Thoracic aorta (tissue), 2 donors: ENCODE measurements around the gene RPTOR. TPM values are rescaled to one million over a fixed set of nuclear protein-coding genes. Genes with fewer than 3 reads are reported as not detected.

Source experiments
- ATAC-seq: fragments of 150-250 bp; one replicate; pipeline ENCODE4 v1.8.0; 2017; ENCODE audit warnings: low read depth; ENCODE audit not compliant: insufficient number of reproducible peaks, low FRiP score
- DNase-seq: peaks from one replicate; pipeline ENCODE4 v3.0.0-alpha.2; 2020; ENCODE audit warnings: low spot score
- H3K27ac ChIP-seq, 2 donors: fragments of 200-600 bp; sonication (generic); 1 replicate in 1 of 2; 2 replicates in 1 of 2; pipeline ENCODE4 v1.5.1; 2016; ENCODE audit warnings: mild to moderate bottlenecking in 2 of 2, moderate library complexity in 2 of 2
- H3K27me3 ChIP-seq: fragments of 200-600 bp; sonication (generic); replicated peaks from 2 replicates; pipeline ENCODE4 v1.6.0; 2016; ENCODE audit warnings: mild to moderate bottlenecking; ENCODE audit not compliant: insufficient read depth
- H3K36me3 ChIP-seq: fragments of 200-600 bp; sonication (generic); one replicate; pipeline ENCODE4 v1.5.1; 2016
- H3K4me1 ChIP-seq, 2 donors: fragments of 200-600 bp; sonication (generic); 1 replicate in 1 of 2; 2 replicates in 1 of 2; pipeline versions ENCODE4 v1.5.1 to v1.6.0; 2016; ENCODE audit warnings: low read depth in 2 of 2, mild to moderate bottlenecking in 1 of 2; ENCODE audit not compliant: control insufficient read depth in 1 of 2
- H3K4me3 ChIP-seq: fragments of 200-600 bp; sonication (generic); 2 replicates; pipeline ENCODE4 v1.5.1; 2016; ENCODE audit warnings: mild to moderate bottlenecking
- H3K9me3 ChIP-seq: fragments of 200-600 bp; sonication (generic); 2 replicates; pipeline ENCODE4 v1.5.1; 2016
- total RNA-seq, 2 donors: library from RNA; depleted of rRNA; stranded (reverse); fragments of >200 nt; gene quantifications; one replicate each; pipeline versions ENCODE4 v1.1.0 to v1.2.3, GENCODE V29; 2016
- TF ChIP-seq, protein P1 (sequence below): fragments of 200-600 bp; sonication (generic); IDR thresholded peaks from one replicate; pipeline ENCODE4 v1.5.1; 2019; ENCODE audit warnings: antibody characterized with exemption

The RPTOR gene
- total RNA-seq, 2 donors from 2014 or later, result 42.0 to 47.4 TPM

DNA sequence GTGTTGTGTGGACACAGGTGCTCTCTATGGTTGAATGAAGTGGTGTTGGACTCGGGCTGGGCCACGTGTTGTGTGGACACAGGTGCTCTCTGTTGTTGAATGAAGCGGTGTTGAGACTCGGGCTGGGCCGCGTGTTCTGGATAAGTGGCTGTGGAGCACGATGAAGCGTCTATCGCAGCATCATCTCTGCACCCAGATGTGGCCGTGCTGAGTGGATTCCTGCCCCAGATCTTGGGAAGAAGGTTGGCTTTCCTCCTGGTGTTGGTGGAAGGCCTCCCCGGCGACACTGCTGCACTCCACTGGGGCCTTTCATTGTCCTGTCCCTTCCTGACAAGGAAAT is 69.1 kb downstream of the RPTOR start:
- Histone ChIP-seq H3K36me3 (no peaks in the 10 kb centered on the region), H3K27me3 (no peaks in the 10 kb centered on the region), H3K4me1 (peaks cover 0 to 4% of the 10 kb centered on the region in 2 donors), H3K9me3 (no peaks in the 10 kb centered on the region), H3K27ac (no peak overlapping the region), H3K4me3 (no peak overlapping the region)
- ATAC-seq (no peak), DNase-seq (no peak)
- TF ChIP-seq, protein P1, sequence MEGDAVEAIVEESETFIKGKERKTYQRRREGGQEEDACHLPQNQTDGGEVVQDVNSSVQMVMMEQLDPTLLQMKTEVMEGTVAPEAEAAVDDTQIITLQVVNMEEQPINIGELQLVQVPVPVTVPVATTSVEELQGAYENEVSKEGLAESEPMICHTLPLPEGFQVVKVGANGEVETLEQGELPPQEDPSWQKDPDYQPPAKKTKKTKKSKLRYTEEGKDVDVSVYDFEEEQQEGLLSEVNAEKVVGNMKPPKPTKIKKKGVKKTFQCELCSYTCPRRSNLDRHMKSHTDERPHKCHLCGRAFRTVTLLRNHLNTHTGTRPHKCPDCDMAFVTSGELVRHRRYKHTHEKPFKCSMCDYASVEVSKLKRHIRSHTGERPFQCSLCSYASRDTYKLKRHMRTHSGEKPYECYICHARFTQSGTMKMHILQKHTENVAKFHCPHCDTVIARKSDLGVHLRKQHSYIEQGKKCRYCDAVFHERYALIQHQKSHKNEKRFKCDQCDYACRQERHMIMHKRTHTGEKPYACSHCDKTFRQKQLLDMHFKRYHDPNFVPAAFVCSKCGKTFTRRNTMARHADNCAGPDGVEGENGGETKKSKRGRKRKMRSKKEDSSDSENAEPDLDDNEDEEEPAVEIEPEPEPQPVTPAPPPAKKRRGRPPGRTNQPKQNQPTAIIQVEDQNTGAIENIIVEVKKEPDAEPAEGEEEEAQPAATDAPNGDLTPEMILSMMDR, result no peak

DNA sequence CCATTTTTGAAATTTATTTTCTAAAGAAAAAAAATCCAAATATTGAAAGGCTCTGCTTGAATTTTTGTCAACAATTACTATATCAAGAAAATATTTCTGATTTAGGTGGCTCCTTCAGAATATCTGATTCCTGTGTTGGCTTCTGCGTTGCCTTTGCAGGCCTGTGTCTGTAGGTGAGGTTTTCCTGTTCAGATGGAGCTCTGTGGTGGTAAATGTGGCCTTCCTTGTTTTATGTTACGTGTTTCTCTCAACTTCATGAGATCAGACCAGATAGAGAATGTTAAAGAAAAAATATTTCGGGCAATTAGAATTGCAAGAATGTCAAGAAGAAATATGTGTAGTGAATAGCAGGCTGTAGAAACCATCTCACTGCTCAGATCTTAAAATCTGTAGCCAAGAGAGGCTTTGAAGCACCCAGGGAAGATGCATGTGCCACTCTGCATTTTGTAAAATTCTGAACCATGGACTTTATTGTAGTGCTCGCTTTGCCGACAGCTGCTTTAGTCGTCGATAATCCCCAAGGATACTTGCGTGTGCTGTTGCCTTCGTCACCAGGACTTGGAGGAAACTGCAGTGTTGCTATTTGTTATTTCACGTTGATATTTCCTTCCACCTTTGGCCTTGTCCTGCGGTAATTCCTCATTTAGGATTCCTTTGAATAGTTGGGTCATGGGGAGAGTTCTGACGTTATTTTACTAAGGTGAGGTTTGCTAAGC is 69.9 kb downstream of the RPTOR start:
- no peaks in the 10 kb centered on the region for H3K9me3 ChIP-seq
- no peaks in the 10 kb centered on the region for H3K27me3 ChIP-seq
- DNase-seq, result no peak
- peaks cover 0 to 4% of the 10 kb centered on the region in 2 donors for H3K4me1 ChIP-seq
- H3K4me3 ChIP-seq, result no peak overlapping the region
- no peak overlapping the region for H3K27ac ChIP-seq
- ATAC-seq, result no peak
- H3K36me3 ChIP-seq, result no peaks in the 10 kb centered on the region
- TF ChIP-seq, protein P1, result no peak

DNA sequence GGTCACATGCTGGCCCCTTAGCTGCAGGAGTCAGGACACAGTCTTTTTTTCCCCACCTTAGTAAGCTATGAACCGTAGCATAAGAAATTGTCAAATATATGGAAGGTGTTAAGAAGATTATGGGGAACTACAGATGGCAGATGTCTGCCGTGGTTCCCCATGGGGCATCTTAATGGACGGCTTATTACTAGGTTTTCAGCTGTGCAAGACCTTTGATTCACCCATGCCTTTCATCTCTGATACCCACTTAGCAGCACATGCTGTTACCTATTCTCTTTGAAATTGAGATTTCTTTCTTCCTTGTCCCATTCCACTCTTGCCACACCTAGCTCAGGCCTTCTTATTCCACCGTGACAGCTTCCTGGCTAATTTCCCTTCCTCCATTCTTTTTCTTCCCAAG is 70.7 kb downstream of the RPTOR start:
- no peaks in the 10 kb centered on the region for H3K36me3 ChIP-seq
- peaks cover 0 to 4% of the 10 kb centered on the region in 2 donors for H3K4me1 ChIP-seq
- DNase-seq (no peak), ATAC-seq (no peak)
- no peak overlapping the region for H3K27ac ChIP-seq
- H3K27me3 ChIP-seq, result no peaks in the 10 kb centered on the region
- TF ChIP-seq, protein P1, result no peak
- H3K4me3 ChIP-seq, result no peak overlapping the region
- H3K9me3 ChIP-seq, result no peaks in the 10 kb centered on the region

DNA sequence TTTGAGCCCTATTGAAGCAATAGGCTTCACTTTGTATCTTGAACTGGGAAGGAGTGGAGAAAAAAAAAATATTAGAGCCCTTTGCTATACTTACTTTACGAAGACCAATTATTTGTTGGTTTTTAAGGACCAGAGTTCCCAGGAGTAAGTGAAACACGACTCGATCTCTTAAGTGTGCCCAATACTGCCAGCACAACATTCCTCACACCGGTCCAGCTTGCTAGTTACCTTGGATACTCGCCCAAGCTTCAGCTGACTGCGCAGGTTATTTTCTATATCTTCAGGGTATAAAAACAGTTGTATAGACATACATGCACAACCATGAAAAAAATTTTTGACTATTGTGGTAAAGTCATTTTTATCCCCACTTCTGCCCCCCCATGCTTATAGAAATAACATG is 72.1 kb downstream of the RPTOR start:
- no peaks in the 10 kb centered on the region for H3K36me3 ChIP-seq
- no peak for DNase-seq
- no peaks in the 10 kb centered on the region for H3K9me3 ChIP-seq
- no peak overlapping the region for H3K4me3 ChIP-seq
- TF ChIP-seq, protein P1, result no peak
- H3K27me3 ChIP-seq, result no peaks in the 10 kb centered on the region
- H3K4me1 ChIP-seq, result peaks cover 0 to 4% of the 10 kb centered on the region in 2 donors
- H3K27ac ChIP-seq, result no peak overlapping the region
- ATAC-seq, result no peak

DNA sequence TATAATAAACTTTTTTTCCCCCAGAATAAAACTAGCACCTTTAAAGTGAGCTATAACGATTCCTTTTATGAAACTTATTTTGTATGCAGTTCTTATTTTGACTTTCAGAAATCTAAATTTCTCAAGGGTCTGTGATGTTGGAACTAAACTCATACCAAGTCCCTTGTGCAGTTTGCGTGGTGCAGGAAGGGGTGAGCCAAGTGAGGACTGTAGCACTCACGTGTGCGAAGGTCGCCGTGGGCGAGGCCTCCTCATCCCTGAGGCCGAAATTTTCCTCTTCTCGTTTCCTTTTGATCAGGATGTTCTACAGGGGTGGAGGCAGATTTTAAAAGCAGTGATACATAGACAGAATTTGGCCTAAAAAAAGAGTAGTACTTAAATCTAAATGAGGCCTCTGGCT is 73.7 kb downstream of the RPTOR start:
- H3K36me3 ChIP-seq, result no peaks in the 10 kb centered on the region
- no peak overlapping the region for H3K4me3 ChIP-seq
- TF ChIP-seq, protein P1, result no peak
- no peak for DNase-seq
- H3K4me1 ChIP-seq, result peaks cover 0 to 4% of the 10 kb centered on the region in 2 donors
- H3K27me3 ChIP-seq, result no peaks in the 10 kb centered on the region
- ATAC-seq, result no peak
- H3K9me3 ChIP-seq, result no peaks in the 10 kb centered on the region
- H3K27ac ChIP-seq, result no peak overlapping the region
